Measurements from ENCODE around the gene FKRP. TPM values are rescaled to one million over a fixed set of nuclear protein-coding genes. Genes with fewer than 3 reads are reported as not detected.

The FKRP gene
- total RNA-seq, 1 experiment from 2014 or later: 14.3 TPM

DNA sequence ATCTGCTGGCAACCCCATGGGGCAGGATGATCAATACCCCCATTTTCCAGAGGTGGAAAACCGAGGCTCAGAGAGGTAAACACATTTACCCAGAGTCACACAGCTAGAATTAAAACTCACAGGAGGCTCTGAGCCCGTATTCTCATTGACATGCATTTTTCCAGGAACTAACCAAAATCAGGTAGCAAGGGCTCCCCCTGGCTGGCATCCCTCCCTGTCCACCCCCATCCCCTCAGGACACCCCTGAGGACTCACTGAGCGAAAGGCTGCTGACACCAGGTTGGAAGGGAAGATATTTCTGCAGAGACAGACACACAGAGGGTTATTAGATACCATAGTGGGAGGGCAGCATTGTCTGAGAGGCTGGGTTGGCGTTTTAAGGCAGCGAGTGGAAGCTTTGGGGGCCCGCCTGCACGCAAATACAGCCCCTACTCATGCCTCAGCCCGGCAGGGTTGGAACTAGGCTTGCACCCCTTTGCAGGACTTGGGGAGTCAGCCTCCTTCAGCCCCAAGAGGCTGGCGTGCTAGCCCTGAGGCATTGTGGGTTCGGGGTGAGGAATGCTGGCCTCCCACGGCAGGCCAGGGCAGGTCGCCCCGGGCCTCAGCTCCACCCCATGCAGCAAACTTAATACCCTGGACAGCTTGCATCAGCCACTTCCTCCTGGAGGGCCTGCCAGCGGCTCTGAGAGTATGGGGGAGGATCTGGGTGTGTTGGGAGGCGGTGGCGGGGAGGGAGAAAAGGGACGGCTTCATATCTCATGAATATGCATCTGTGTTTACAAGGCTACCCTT lies 38.6 kb downstream of the FKRP start:
- no peaks in the 10 kb centered on the region for H3F3A ChIP-seq (ENCODE audit: low read length, unreplicated experiment)
- peak overlapping the region; percentile 91 for H3K4me3 ChIP-seq (ENCODE audit: low read length)
- peak overlapping the region; percentile 38 for H3K27ac ChIP-seq (ENCODE audit: low read length)
- peaks cover 61% of the 10 kb centered on the region for H3K79me2 ChIP-seq (ENCODE audit: low read length)
- DNase-seq: peak; percentile 80
- H3K9me3 ChIP-seq (ENCODE audit: low read length): no peaks in the 10 kb centered on the region
- POLR2A ChIA-PET (ENCODE audit: unreplicated experiment): no interaction called here
- TF ChIP-seq EZH2phosphoT487 (IDR thresholded peaks at IDR 0.05; ENCODE audit: borderline replicate concordance, low read length) (no peak), EZH2 (IDR thresholded peaks at IDR 0.05; ENCODE audit: low read length, unreplicated experiment) (no peak)
- TF ChIP-seq, protein P1, sequence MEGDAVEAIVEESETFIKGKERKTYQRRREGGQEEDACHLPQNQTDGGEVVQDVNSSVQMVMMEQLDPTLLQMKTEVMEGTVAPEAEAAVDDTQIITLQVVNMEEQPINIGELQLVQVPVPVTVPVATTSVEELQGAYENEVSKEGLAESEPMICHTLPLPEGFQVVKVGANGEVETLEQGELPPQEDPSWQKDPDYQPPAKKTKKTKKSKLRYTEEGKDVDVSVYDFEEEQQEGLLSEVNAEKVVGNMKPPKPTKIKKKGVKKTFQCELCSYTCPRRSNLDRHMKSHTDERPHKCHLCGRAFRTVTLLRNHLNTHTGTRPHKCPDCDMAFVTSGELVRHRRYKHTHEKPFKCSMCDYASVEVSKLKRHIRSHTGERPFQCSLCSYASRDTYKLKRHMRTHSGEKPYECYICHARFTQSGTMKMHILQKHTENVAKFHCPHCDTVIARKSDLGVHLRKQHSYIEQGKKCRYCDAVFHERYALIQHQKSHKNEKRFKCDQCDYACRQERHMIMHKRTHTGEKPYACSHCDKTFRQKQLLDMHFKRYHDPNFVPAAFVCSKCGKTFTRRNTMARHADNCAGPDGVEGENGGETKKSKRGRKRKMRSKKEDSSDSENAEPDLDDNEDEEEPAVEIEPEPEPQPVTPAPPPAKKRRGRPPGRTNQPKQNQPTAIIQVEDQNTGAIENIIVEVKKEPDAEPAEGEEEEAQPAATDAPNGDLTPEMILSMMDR (conservative IDR thresholded peaks at IDR 0.05; ENCODE audit: low read depth, low read length): peak; percentile 45; the same call in 1 of the 2 replicates
- no TSS peak for BruUV-seq (replicated peaks)
- no peak overlapping the region for H2AFZ ChIP-seq (ENCODE audit: low read length)
- peak overlapping the region; percentile 98 for H3K4me2 ChIP-seq (ENCODE audit: low read length)
- peaks cover 12% of the 10 kb centered on the region for H3K36me3 ChIP-seq (ENCODE audit: low read depth, low read length)
- H3K9me2 ChIP-seq (replicated peaks; ENCODE audit: low read length): no peaks in the 10 kb centered on the region
- intact Hi-C loops (cut with micrococcal nuclease): loop anchor here (5.0 kb wide), 1 partner anchor 43 kb away; no protein-coding TSS in a partner anchor
- no peaks in the 10 kb centered on the region for H3K27me3 ChIP-seq (ENCODE audit: low read length)
- CTCF ChIA-PET: interaction anchor here (0.7 kb wide), 1 partner anchor 56 kb away, joined by 4 read pairs; no protein-coding TSS in a partner anchor
- peak; percentile 73 for ATAC-seq
- H4K20me1 ChIP-seq (ENCODE audit: low read length): peaks cover 11% of the 10 kb centered on the region
- H3K4me1 ChIP-seq (ENCODE audit: insufficient read depth, low read length): peaks cover 21% of the 10 kb centered on the region
- peak overlapping the region; percentile 30 for H3K9ac ChIP-seq (ENCODE audit: low read length)

- intact Hi-C loops (cut with micrococcal nuclease): loop anchor here (5.0 kb wide), 1 partner anchor 42 kb away; no protein-coding TSS in a partner anchor
- H3K27ac ChIP-seq (ENCODE audit: low read length): peak overlapping the region; percentile 38
- no peaks in the 10 kb centered on the region for H3K9me2 ChIP-seq (replicated peaks; ENCODE audit: low read length)
- no peaks in the 10 kb centered on the region for H3F3A ChIP-seq (ENCODE audit: low read length, unreplicated experiment)
- H3K36me3 ChIP-seq (ENCODE audit: low read depth, low read length): peaks cover 12% of the 10 kb centered on the region
- peaks cover 11% of the 10 kb centered on the region for H4K20me1 ChIP-seq (ENCODE audit: low read length)
- no peak overlapping the region for H3K9ac ChIP-seq (ENCODE audit: low read length)
- no peaks in the 10 kb centered on the region for H3K9me3 ChIP-seq (ENCODE audit: low read length)
- H3K4me3 ChIP-seq (ENCODE audit: low read length): peak overlapping the region; percentile 91
- H3K4me1 ChIP-seq (ENCODE audit: insufficient read depth, low read length): peaks cover 21% of the 10 kb centered on the region
- peaks cover 61% of the 10 kb centered on the region for H3K79me2 ChIP-seq (ENCODE audit: low read length)
- no peak overlapping the region for H2AFZ ChIP-seq (ENCODE audit: low read length)
- no peaks in the 10 kb centered on the region for H3K27me3 ChIP-seq (ENCODE audit: low read length)
- ChIA-PET CTCF (interaction anchor here (0.7 kb wide), 1 partner anchor 55 kb away, joined by 4 read pairs; no protein-coding TSS in a partner anchor), POLR2A (ENCODE audit: unreplicated experiment) (no interaction called here)
- no TSS peak for BruUV-seq (replicated peaks)
- DNase-seq (no peak), ATAC-seq (no peak)
- H3K4me2 ChIP-seq (ENCODE audit: low read length): peak overlapping the region; percentile 98
- TF ChIP-seq, protein P1 (conservative IDR thresholded peaks at IDR 0.05; ENCODE audit: low read depth, low read length): no peak
Measured at GRCh38 chr19:46785054-46785979, 39.5 kb downstream of the FKRP start.

All from PC-3 (cell line).